MM.1S (cell line): ENCODE measurements around the gene LDLRAP1.

Experiments
- DNase-seq: peaks from one replicate; pipeline ENCODE4 v3.0.0-alpha.2; 2015
- H2AFZ ChIP-seq: fragments of 300-600 bp; sonication (generic); 2 replicates; pipeline ENCODE4 v1.6.0; 2016; ENCODE audit warnings: antibody characterized with exemption, low read length
- H3F3A ChIP-seq: fragments of 300-600 bp; sonication (generic); 2 replicates; pipeline ENCODE4 v1.6.1; 2016; ENCODE audit warnings: mild to moderate bottlenecking, antibody characterized with exemption, low read length, moderate library complexity, mixed read lengths; ENCODE audit not compliant: insufficient read depth
- H3K27ac ChIP-seq: fragments of 300-600 bp; sonication (generic); 2 replicates; pipeline ENCODE4 v1.5.1; 2016; ENCODE audit warnings: mild to moderate bottlenecking, low read length
- H3K27me3 ChIP-seq: fragments of 300-600 bp; sonication (generic); replicated peaks from 2 replicates; pipeline ENCODE4 v1.6.0; 2016; ENCODE audit warnings: low read length; ENCODE audit not compliant: insufficient read depth
- H3K36me3 ChIP-seq: fragments of 300-600 bp; sonication (generic); replicated peaks from 2 replicates; pipeline ENCODE4 v1.6.1; 2016; ENCODE audit warnings: mild to moderate bottlenecking, low read length, mixed read lengths; ENCODE audit not compliant: insufficient read depth
- H3K4me1 ChIP-seq: fragments of 300-600 bp; sonication (generic); 2 replicates; pipeline ENCODE4 v1.6.1; 2016; ENCODE audit warnings: low read length, mixed read lengths
- H3K4me2 ChIP-seq: fragments of 300-600 bp; sonication (generic); 2 replicates; pipeline ENCODE4 v1.6.0; 2016; ENCODE audit warnings: low read depth, low read length
- H3K4me3 ChIP-seq: fragments of 300-600 bp; sonication (generic); 2 replicates; pipeline ENCODE4 v1.5.1; 2016; ENCODE audit warnings: low read length, mixed read lengths
- H3K79me2 ChIP-seq: fragments of 300-600 bp; sonication (generic); 2 replicates; pipeline ENCODE4 v1.6.1; 2016; ENCODE audit warnings: mixed run types, low read length, mixed read lengths
- H3K9ac ChIP-seq: fragments of 300-600 bp; sonication (generic); 2 replicates; pipeline ENCODE4 v1.6.1; 2016; ENCODE audit warnings: low read length, mixed read lengths
- H3K9me2 ChIP-seq: fragments of 300-600 bp; sonication (generic); replicated peaks from 2 replicates; pipeline ENCODE4 v1.6.1; 2016; ENCODE audit warnings: mild to moderate bottlenecking, low read length, mixed read lengths; ENCODE audit not compliant: insufficient read depth
- H3K9me3 ChIP-seq: fragments of 300-600 bp; sonication (generic); replicated peaks from 2 replicates; pipeline ENCODE4 v1.6.1; 2016; ENCODE audit warnings: mild to moderate bottlenecking, low read length, mixed read lengths; ENCODE audit not compliant: insufficient read depth
- H4K20me1 ChIP-seq: fragments of 300-600 bp; sonication (generic); 2 replicates; pipeline ENCODE4 v1.6.1; 2016; ENCODE audit warnings: mild to moderate bottlenecking, low read length, moderate library complexity, mixed read lengths; ENCODE audit not compliant: insufficient read depth
- CTCF ChIP-seq: fragments of 300-600 bp; sonication (generic); IDR thresholded peaks from 2 replicates; pipeline ENCODE4 v1.5.1; 2016; ENCODE audit warnings: antibody characterized with exemption, low read length, mixed read lengths
- EZH2 ChIP-seq: fragments of 300-600 bp; sonication (generic); optimal IDR thresholded peaks from 2 replicates; pipeline ENCODE3; 2017; ENCODE audit warnings: low read depth, mild to moderate bottlenecking, antibody characterized with exemption, low read length, mixed read lengths
- EZH2phosphoT487 ChIP-seq: fragments of 300-600 bp; sonication (generic); IDR thresholded peaks from 2 replicates; pipeline ENCODE4 v1.6.1; 2018; ENCODE audit warnings: antibody characterized with exemption, low read length

The LDLRAP1 gene

GRCh38 chr1:25537153-25537831 is 6.1 kb upstream of the LDLRAP1 start:
- Histone ChIP-seq H3K9me2 (no peaks in the 10 kb centered on the region), H3K36me3 (no peaks in the 10 kb centered on the region), H3K4me1 (no peaks in the 10 kb centered on the region), H2AFZ (no peak overlapping the region), H3K4me2 (no peak overlapping the region), H3F3A (no peaks in the 10 kb centered on the region), H4K20me1 (no peaks in the 10 kb centered on the region), H3K79me2 (no peaks in the 10 kb centered on the region), H3K9me3 (no peaks in the 10 kb centered on the region), H3K27ac (no peak overlapping the region), H3K4me3 (no peak overlapping the region), H3K9ac (no peak overlapping the region), H3K27me3 (no peaks in the 10 kb centered on the region)
- no peak for DNase-seq
- TF ChIP-seq EZH2phosphoT487 (no peak), CTCF (no peak), EZH2 (no peak)

GRCh38 chr1:25538191-25538767 is 5.1 kb upstream of the LDLRAP1 start:
- H3K27me3 ChIP-seq, result no peaks in the 10 kb centered on the region
- no peak overlapping the region for H3K27ac ChIP-seq
- H3K4me2 ChIP-seq, result no peak overlapping the region
- H3K79me2 ChIP-seq, result no peaks in the 10 kb centered on the region
- no peak overlapping the region for H3K4me3 ChIP-seq
- H3K9ac ChIP-seq, result no peak overlapping the region
- no peak for DNase-seq
- no peak overlapping the region for H2AFZ ChIP-seq
- peaks cover 4% of the 10 kb centered on the region; the same call in 1 of the 2 replicates for H3K4me1 ChIP-seq
- H3K9me2 ChIP-seq, result no peaks in the 10 kb centered on the region
- H3K9me3 ChIP-seq, result no peaks in the 10 kb centered on the region
- H4K20me1 ChIP-seq, result no peaks in the 10 kb centered on the region
- TF ChIP-seq CTCF (no peak), EZH2phosphoT487 (no peak), EZH2 (no peak)
- no peaks in the 10 kb centered on the region for H3F3A ChIP-seq
- no peaks in the 10 kb centered on the region for H3K36me3 ChIP-seq

- no peaks in the 10 kb centered on the region for H4K20me1 ChIP-seq
- H3K27me3 ChIP-seq, result no peaks in the 10 kb centered on the region
- no peaks in the 10 kb centered on the region for H3K9me3 ChIP-seq
- no peak overlapping the region for H3K4me2 ChIP-seq
- no peak for DNase-seq
- no peak overlapping the region for H3K27ac ChIP-seq
- no peak overlapping the region for H3K4me3 ChIP-seq
- no peaks in the 10 kb centered on the region for H3K36me3 ChIP-seq
- no peaks in the 10 kb centered on the region for H3K9me2 ChIP-seq
- TF ChIP-seq EZH2phosphoT487 (no peak), CTCF (no peak), EZH2 (no peak)
- H3K4me1 ChIP-seq, result peaks cover 15% of the 10 kb centered on the region
- no peaks in the 10 kb centered on the region for H3F3A ChIP-seq
- peaks cover 22% of the 10 kb centered on the region for H3K79me2 ChIP-seq
- H2AFZ ChIP-seq, result no peak overlapping the region
- H3K9ac ChIP-seq, result no peak overlapping the region
These were observed 2.6 kb upstream of the LDLRAP1 start for GRCh38 chr1:25540750-25541342.
